ENCODE results near the gene RCOR3.

DNA sequence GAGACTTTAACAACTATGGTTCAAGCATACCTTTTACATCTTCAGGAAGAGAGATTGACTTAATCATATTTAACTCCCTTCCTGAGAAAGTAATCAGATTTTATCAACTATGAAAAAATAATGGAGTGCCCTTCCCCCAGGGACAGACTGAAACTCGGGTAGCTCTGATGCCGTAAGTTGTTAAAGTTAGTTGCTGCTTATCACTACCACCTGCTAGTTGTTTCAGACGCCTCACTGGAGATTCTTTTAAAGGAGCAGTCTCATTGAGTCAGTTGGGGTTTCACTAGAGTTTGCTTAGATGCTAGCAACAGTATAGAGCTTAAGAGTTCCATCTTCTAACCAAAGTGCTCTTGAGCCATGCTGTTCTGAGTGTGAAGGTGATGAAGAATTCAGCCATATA, 50.5 kb downstream of the RCOR3 start:
- TF ChIP-seq, protein P1, sequence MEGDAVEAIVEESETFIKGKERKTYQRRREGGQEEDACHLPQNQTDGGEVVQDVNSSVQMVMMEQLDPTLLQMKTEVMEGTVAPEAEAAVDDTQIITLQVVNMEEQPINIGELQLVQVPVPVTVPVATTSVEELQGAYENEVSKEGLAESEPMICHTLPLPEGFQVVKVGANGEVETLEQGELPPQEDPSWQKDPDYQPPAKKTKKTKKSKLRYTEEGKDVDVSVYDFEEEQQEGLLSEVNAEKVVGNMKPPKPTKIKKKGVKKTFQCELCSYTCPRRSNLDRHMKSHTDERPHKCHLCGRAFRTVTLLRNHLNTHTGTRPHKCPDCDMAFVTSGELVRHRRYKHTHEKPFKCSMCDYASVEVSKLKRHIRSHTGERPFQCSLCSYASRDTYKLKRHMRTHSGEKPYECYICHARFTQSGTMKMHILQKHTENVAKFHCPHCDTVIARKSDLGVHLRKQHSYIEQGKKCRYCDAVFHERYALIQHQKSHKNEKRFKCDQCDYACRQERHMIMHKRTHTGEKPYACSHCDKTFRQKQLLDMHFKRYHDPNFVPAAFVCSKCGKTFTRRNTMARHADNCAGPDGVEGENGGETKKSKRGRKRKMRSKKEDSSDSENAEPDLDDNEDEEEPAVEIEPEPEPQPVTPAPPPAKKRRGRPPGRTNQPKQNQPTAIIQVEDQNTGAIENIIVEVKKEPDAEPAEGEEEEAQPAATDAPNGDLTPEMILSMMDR (IDR thresholded peaks at IDR 0.05; ENCODE audit: borderline replicate concordance, extremely low read depth, low read length, poor library complexity, severe bottlenecking) = no peak
- no peak for TF ChIP-seq EZH2 (IDR thresholded peaks at IDR 0.05; ENCODE audit: borderline replicate concordance, low read depth, low read length, severe bottlenecking)

All from DND-41 (cell line).